Ascending aorta (tissue), 2 donors: Measurements from ENCODE around the gene FAM78B. TPM values are rescaled to one million over a fixed set of nuclear protein-coding genes. Genes with fewer than 3 reads are reported as not detected.

Experiments
- DNase-seq, 2 donors: peaks; one replicate each; pipeline ENCODE4 v3.0.0-alpha.2; 2019; ENCODE audit warnings: low spot score in 2 of 2
- H3K27ac ChIP-seq, 2 donors: fragments of 200-600 bp; sonication (generic); one replicate each; pipeline ENCODE4 v1.5.1; 2016 to 2017; ENCODE audit warnings: mild to moderate bottlenecking in 1 of 2
- H3K27me3 ChIP-seq: fragments of 200-600 bp; sonication (generic); one replicate; pipeline ENCODE4 v1.5.1; 2017
- H3K36me3 ChIP-seq, 2 donors: fragments of 200-600 bp; sonication (generic); one replicate each; pipeline ENCODE4 v1.5.1; 2016
- H3K4me1 ChIP-seq, 2 donors: fragments of 200-600 bp; sonication (generic); one replicate each; pipeline ENCODE4 v1.5.1; 2016 to 2017; ENCODE audit warnings: mild to moderate bottlenecking in 1 of 2
- H3K4me3 ChIP-seq, 2 donors: fragments of 200-600 bp; sonication (generic); one replicate each; pipeline ENCODE4 v1.5.1; 2016 to 2017; ENCODE audit warnings: mild to moderate bottlenecking in 1 of 2
- H3K9me3 ChIP-seq, 2 donors: fragments of 200-600 bp; sonication (generic); one replicate each; pipeline ENCODE4 v1.5.1; 2016
- intact Hi-C: fragments of 100-400 bp; cut with DNase I; formaldehyde crosslinking; loops from one replicate; pipeline ENCODE4 v1.15.1; 2023
- total RNA-seq: library from RNA; depleted of rRNA; stranded (reverse); fragments of >200 nt; gene quantifications from one replicate; pipeline ENCODE4 v1.1.0, GENCODE V29; 2016
- TF ChIP-seq, protein P1 (sequence below), 3 experiments: fragments of 200-600 bp in 2 of 3; fragments of 450-650 bp in 1 of 3; sonication (generic) in 2 of 3; IDR thresholded peaks; one replicate each; pipeline ENCODE4 v1.5.1; 2016 to 2019; ENCODE audit warnings: antibody characterized with exemption in 3 of 3, mild to moderate bottlenecking in 1 of 3, moderate library complexity in 1 of 3

Gene FAM78B
- total RNA-seq, 1 donor from 2014 or later, result not detected

DNA sequence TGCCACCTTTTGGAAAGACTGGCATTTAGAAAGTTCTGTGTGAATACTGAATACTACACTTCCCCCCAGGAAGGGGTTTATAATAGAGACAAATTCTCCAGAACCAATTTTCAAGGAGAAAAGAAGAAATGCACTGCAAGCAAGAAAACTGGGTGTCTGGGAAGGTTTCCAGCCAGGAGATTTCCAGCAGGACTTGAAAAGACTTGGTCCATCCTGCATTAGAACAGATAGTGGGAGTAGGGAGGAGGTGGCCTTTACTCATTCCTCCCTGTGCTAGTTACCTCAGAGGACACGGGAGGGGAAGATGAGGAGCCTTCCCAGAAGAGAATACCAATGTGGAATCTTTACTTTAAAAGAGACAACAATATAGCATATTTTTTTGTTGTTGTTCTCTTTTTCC is 52.4 kb downstream of the FAM78B start:
- H3K27me3 ChIP-seq, result no peaks in the 10 kb centered on the region
- intact Hi-C loops, result no loop called here
- DNase-seq, result no peak
- no peak overlapping the region for H3K27ac ChIP-seq
- no peaks in the 10 kb centered on the region for H3K4me1 ChIP-seq
- no peaks in the 10 kb centered on the region for H3K9me3 ChIP-seq
- no peaks in the 10 kb centered on the region for H3K36me3 ChIP-seq
- TF ChIP-seq, protein P1, sequence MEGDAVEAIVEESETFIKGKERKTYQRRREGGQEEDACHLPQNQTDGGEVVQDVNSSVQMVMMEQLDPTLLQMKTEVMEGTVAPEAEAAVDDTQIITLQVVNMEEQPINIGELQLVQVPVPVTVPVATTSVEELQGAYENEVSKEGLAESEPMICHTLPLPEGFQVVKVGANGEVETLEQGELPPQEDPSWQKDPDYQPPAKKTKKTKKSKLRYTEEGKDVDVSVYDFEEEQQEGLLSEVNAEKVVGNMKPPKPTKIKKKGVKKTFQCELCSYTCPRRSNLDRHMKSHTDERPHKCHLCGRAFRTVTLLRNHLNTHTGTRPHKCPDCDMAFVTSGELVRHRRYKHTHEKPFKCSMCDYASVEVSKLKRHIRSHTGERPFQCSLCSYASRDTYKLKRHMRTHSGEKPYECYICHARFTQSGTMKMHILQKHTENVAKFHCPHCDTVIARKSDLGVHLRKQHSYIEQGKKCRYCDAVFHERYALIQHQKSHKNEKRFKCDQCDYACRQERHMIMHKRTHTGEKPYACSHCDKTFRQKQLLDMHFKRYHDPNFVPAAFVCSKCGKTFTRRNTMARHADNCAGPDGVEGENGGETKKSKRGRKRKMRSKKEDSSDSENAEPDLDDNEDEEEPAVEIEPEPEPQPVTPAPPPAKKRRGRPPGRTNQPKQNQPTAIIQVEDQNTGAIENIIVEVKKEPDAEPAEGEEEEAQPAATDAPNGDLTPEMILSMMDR (IDR thresholded peaks at IDR 0.05), result no peak
- no peak overlapping the region for H3K4me3 ChIP-seq

DNA sequence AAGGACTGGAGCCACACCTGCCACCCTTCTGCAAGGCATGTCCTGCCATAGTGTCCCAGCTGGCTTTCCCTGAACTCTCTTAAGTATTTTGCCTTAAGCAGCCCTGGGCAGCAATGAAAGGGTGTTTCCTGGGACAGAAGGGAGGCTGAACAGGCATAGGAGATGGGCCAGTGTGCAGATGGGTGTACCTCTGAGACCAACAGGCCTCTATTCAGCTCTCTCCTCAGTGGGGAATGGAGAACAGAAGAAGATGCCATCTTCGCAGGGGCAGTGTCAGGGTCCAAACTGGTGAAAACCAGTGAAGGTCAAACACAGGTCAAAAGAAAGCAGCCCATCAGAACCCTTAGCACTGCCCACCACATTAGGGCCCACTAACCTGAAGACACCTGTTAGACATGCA is 53.2 kb downstream of the FAM78B start:
- DNase-seq, result no peak
- intact Hi-C loops, result no loop called here
- Histone ChIP-seq H3K36me3 (no peaks in the 10 kb centered on the region), H3K4me1 (no peaks in the 10 kb centered on the region), H3K27me3 (no peaks in the 10 kb centered on the region), H3K4me3 (no peak overlapping the region), H3K27ac (no peak overlapping the region), H3K9me3 (no peaks in the 10 kb centered on the region)
- TF ChIP-seq, protein P1 (IDR thresholded peaks at IDR 0.05), result no peak

DNA sequence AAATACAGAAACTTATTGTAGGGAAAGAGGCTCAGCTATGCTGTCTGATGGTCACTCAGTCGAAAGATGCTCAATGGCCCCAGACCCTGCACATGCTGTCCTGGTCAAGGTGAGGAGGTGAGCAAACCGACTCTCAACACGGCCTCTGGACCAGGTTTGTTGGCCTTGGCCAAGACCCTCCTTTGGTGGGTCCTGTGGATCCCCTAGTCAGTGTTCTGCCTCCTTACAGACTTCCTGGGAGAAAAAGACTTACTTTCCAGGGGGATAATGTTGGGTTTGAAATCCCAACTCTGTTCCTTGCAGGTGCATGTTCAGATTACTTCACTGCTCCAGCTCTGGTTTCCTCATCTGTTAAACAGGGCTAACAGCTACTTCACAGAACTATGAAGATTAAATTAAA is 53.8 kb downstream of the FAM78B start:
- Histone ChIP-seq H3K9me3 (no peaks in the 10 kb centered on the region), H3K4me1 (no peaks in the 10 kb centered on the region), H3K4me3 (no peak overlapping the region), H3K27me3 (no peaks in the 10 kb centered on the region), H3K36me3 (no peaks in the 10 kb centered on the region), H3K27ac (no peak overlapping the region)
- intact Hi-C loops, result no loop called here
- TF ChIP-seq, protein P1 (IDR thresholded peaks at IDR 0.05), result no peak
- no peak for DNase-seq

DNA sequence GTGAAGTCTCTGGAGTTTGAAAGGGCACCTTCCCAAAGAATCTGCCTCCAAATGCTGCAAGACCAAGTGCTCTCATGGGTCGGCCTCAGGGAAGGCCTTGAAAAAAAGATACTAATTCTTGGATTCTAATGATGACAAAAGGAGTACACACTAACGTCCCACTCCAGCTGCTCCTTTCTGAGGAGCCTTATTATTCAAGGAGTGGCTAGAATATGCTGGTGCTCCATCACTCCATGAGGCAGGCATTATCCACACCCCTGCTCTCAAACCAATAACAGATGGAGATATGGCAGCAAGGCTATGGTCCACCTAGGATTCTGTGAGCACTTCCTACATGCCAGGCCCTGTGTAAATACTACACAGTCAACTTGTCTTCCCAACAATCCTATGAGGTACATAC is 54.4 kb downstream of the FAM78B start:
- Histone ChIP-seq H3K4me1 (no peaks in the 10 kb centered on the region), H3K27ac (no peak overlapping the region), H3K36me3 (no peaks in the 10 kb centered on the region), H3K9me3 (no peaks in the 10 kb centered on the region), H3K27me3 (no peaks in the 10 kb centered on the region), H3K4me3 (no peak overlapping the region)
- TF ChIP-seq, protein P1 (IDR thresholded peaks at IDR 0.05), result no peak
- intact Hi-C loops, result no loop called here
- DNase-seq, result no peak

DNA sequence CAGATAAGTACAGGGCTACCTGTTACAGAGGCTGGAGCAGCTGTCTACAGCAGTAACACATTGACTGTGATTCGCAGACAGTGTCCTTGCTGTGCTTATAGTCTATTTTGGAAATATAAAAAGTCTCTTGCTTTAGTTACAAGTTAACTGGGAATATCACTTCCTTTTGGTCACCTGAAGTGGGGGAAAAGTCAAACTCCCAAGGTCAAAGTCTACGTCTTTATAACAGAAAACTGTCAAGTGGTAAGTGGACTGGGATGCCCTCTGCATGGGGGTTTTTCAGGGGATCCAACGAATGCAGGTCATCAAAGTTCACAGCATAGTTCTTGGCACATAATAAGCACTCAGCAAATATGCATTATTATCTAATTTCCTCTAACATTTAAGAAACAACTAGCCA is 55.4 kb downstream of the FAM78B start:
- TF ChIP-seq, protein P1 (IDR thresholded peaks at IDR 0.05), result no peak
- H3K4me3 ChIP-seq, result no peak overlapping the region
- no peaks in the 10 kb centered on the region for H3K4me1 ChIP-seq

DNA sequence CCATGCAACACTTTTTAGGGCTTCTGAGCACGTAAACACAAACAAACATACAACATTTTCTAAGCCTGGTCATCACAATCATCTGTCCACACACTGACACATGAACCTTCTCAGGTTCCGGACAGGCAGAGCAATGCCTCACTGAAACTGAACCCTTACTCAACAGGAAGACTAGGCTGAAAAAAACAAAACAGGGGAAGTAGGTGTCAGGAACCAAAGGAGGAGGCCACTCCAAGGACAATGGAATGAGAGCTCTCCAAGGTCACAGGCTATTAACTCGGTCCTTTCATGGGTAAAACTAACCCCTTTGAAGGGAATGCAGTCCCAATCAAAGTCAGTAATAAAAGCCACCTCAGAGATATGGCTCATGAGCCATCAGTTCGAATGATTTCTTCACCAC is 76.6 kb downstream of the FAM78B start:
- DNase-seq, result no peak
- intact Hi-C loops, result no loop called here
- no peak overlapping the region for H3K27ac ChIP-seq
- TF ChIP-seq, protein P1 (IDR thresholded peaks at IDR 0.05), result no peak
- H3K27me3 ChIP-seq, result no peaks in the 10 kb centered on the region
- no peaks in the 10 kb centered on the region for H3K36me3 ChIP-seq
- no peaks in the 10 kb centered on the region for H3K9me3 ChIP-seq
- no peaks in the 10 kb centered on the region for H3K4me1 ChIP-seq
- no peak overlapping the region for H3K4me3 ChIP-seq

More for the DNA sequence above, 55.4 kb downstream of the FAM78B start:
- Histone ChIP-seq H3K36me3 (no peaks in the 10 kb centered on the region), H3K27ac (no peak overlapping the region), H3K27me3 (no peaks in the 10 kb centered on the region), H3K9me3 (no peaks in the 10 kb centered on the region)
- DNase-seq, result no peak
- intact Hi-C loops, result no loop called here
